Esophagus muscularis mucosa (tissue), 4 donors: ENCODE results near the gene SNX8.

Experiments used
- EP300 ChIP-seq: sonication (generic); formaldehyde crosslinking; IDR thresholded peaks from one replicate; pipeline ENCODE4 v1.6.1; 2017; ENCODE audit warnings: antibody characterized with exemption
- POLR2A ChIP-seq: fragments of 450-650 bp; IDR thresholded peaks from one replicate; pipeline ENCODE4 v1.6.1; 2017; ENCODE audit warnings: antibody characterized with exemption, moderate library complexity, mild to moderate bottlenecking, low read depth
- POLR2AphosphoS5 ChIP-seq, 2 donors: sonication (generic); formaldehyde crosslinking; IDR thresholded peaks; one replicate each; pipeline ENCODE4 v1.6.1; 2017; ENCODE audit warnings: antibody characterized with exemption in 2 of 2
- TF ChIP-seq, protein P1 (sequence below), 3 experiments: fragments of 200-600 bp in 2 of 3; fragments of 450-650 bp in 1 of 3; sonication (generic) in 2 of 3; IDR thresholded peaks; one replicate each; pipeline ENCODE4 v1.5.1; 2017 to 2019; ENCODE audit warnings: antibody characterized with exemption in 3 of 3, mild to moderate bottlenecking in 2 of 3, moderate library complexity in 1 of 3

GRCh38 chr7:2244404-2244995 lies 69.7 kb downstream of the SNX8 start:
- TF ChIP-seq, protein P1, sequence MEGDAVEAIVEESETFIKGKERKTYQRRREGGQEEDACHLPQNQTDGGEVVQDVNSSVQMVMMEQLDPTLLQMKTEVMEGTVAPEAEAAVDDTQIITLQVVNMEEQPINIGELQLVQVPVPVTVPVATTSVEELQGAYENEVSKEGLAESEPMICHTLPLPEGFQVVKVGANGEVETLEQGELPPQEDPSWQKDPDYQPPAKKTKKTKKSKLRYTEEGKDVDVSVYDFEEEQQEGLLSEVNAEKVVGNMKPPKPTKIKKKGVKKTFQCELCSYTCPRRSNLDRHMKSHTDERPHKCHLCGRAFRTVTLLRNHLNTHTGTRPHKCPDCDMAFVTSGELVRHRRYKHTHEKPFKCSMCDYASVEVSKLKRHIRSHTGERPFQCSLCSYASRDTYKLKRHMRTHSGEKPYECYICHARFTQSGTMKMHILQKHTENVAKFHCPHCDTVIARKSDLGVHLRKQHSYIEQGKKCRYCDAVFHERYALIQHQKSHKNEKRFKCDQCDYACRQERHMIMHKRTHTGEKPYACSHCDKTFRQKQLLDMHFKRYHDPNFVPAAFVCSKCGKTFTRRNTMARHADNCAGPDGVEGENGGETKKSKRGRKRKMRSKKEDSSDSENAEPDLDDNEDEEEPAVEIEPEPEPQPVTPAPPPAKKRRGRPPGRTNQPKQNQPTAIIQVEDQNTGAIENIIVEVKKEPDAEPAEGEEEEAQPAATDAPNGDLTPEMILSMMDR (IDR thresholded peaks at IDR 0.05): no peak
- no peak for TF ChIP-seq EP300
- TF ChIP-seq POLR2A: no peak
- no peak for TF ChIP-seq POLR2AphosphoS5 (IDR thresholded peaks at IDR 0.05)
